NCI-H748 treated with DMSO at 0.1 percent for 48 hours (cell line): ENCODE measurements around the gene COL4A1.
"Not testable (repeated sequence)": the region's sequence is repeated elsewhere in the genome, so short reads cannot be mapped to it uniquely, and the experiment has no call there.

ENCODE experiments used
- DNase-seq: peaks from one replicate; lab custom pipeline; 2025; lab: John Stamatoyannopoulos, UW

The COL4A1 gene

GRCh38 chr13:110323172-110323891, 16.4 kb upstream of the COL4A1 start:
- no peak for DNase-seq

- no peak for DNase-seq
Measured at GRCh38 chr13:110322828-110323171, 15.8 kb upstream of the COL4A1 start.

- DNase-seq, result no peak
Measured at GRCh38 chr13:110322126-110322827, 15.3 kb upstream of the COL4A1 start.

GRCh38 chr13:110321573-110321972, 14.6 kb upstream of the COL4A1 start:
- not testable (repeated sequence) for DNase-seq

- DNase-seq, result no peak
Measured at GRCh38 chr13:110320645-110321044, 13.7 kb upstream of the COL4A1 start.

GRCh38 chr13:110319774-110320509, 13.0 kb upstream of the COL4A1 start:
- DNase-seq, result no peak

GRCh38 chr13:110319397-110319773, 12.4 kb upstream of the COL4A1 start:
- no peak for DNase-seq

- no peak for DNase-seq
Measured at GRCh38 chr13:110318920-110319319, 12.0 kb upstream of the COL4A1 start.

GRCh38 chr13:110317496-110318195, 10.7 kb upstream of the COL4A1 start:
- DNase-seq, result no peak

GRCh38 chr13:110317093-110317492, 10.1 kb upstream of the COL4A1 start:
- no peak for DNase-seq

GRCh38 chr13:110316196-110316595, 9.2 kb upstream of the COL4A1 start:
- no peak for DNase-seq

GRCh38 chr13:110314516-110315245, 7.7 kb upstream of the COL4A1 start:
- no peak for DNase-seq

- not testable (repeated sequence) for DNase-seq
Measured at GRCh38 chr13:110313733-110314132, 6.8 kb upstream of the COL4A1 start.

GRCh38 chr13:110313261-110313660, 6.3 kb upstream of the COL4A1 start:
- not testable (repeated sequence) for DNase-seq

GRCh38 chr13:110312339-110313031, 5.5 kb upstream of the COL4A1 start:
- no peak for DNase-seq

GRCh38 chr13:110311443-110312338, 4.7 kb upstream of the COL4A1 start:
- DNase-seq, result no peak

GRCh38 chr13:110310541-110311442, 3.8 kb upstream of the COL4A1 start:
- DNase-seq, result no peak

GRCh38 chr13:110309661-110310524, 2.9 kb upstream of the COL4A1 start:
- no peak for DNase-seq
